Ascending aorta (tissue), 2 donors: Measurements from ENCODE around the gene MAP3K21. TPM values are rescaled to one million over a fixed set of nuclear protein-coding genes. Genes with fewer than 3 reads are reported as not detected.

Experiments
- DNase-seq, 2 donors: peaks; one replicate each; pipeline ENCODE4 v3.0.0-alpha.2; 2019; ENCODE audit warnings: low spot score in 2 of 2
- H3K27ac ChIP-seq, 2 donors: fragments of 200-600 bp; sonication (generic); one replicate each; pipeline ENCODE4 v1.5.1; 2016 to 2017; ENCODE audit warnings: mild to moderate bottlenecking in 1 of 2
- H3K27me3 ChIP-seq: fragments of 200-600 bp; sonication (generic); one replicate; pipeline ENCODE4 v1.5.1; 2017
- H3K36me3 ChIP-seq, 2 donors: fragments of 200-600 bp; sonication (generic); one replicate each; pipeline ENCODE4 v1.5.1; 2016
- H3K4me1 ChIP-seq, 2 donors: fragments of 200-600 bp; sonication (generic); one replicate each; pipeline ENCODE4 v1.5.1; 2016 to 2017; ENCODE audit warnings: mild to moderate bottlenecking in 1 of 2
- H3K4me3 ChIP-seq, 2 donors: fragments of 200-600 bp; sonication (generic); one replicate each; pipeline ENCODE4 v1.5.1; 2016 to 2017; ENCODE audit warnings: mild to moderate bottlenecking in 1 of 2
- H3K9me3 ChIP-seq, 2 donors: fragments of 200-600 bp; sonication (generic); one replicate each; pipeline ENCODE4 v1.5.1; 2016
- CTCF ChIP-seq, 3 experiments: fragments of 200-600 bp in 2 of 3; fragments of 450-650 bp in 1 of 3; sonication (generic) in 2 of 3; IDR thresholded peaks; one replicate each; pipeline ENCODE4 v1.5.1; 2016 to 2019; ENCODE audit warnings: antibody characterized with exemption in 3 of 3, mild to moderate bottlenecking in 1 of 3, moderate library complexity in 1 of 3
- intact Hi-C: fragments of 100-400 bp; cut with DNase I; formaldehyde crosslinking; loops from one replicate; pipeline ENCODE4 v1.15.1; 2023
- total RNA-seq: library from RNA; depleted of rRNA; stranded (reverse); fragments of >200 nt; gene quantifications from one replicate; pipeline ENCODE4 v1.1.0, GENCODE V29; 2016

The MAP3K21 gene
- total RNA-seq, 1 donor from 2014 or later = 2.6 TPM

GRCh38 chr1:233412812-233413211 lies 85.3 kb downstream of the MAP3K21 start:
- intact Hi-C loops = no loop called here
- no peaks in the 10 kb centered on the region for H3K4me1 ChIP-seq
- DNase-seq = no peak

GRCh38 chr1:233421293-233421692 lies 93.8 kb downstream of the MAP3K21 start:
- Histone ChIP-seq H3K4me1 (no peaks in the 10 kb centered on the region), H3K4me3 (no peak overlapping the region), H3K27me3 (no peaks in the 10 kb centered on the region), H3K36me3 (no peaks in the 10 kb centered on the region), H3K9me3 (no peaks in the 10 kb centered on the region), H3K27ac (no peak overlapping the region)
- no peak for DNase-seq
- intact Hi-C loops = no loop called here
- TF ChIP-seq CTCF (IDR thresholded peaks at IDR 0.05) = no peak

More at GRCh38 chr1:233412812-233413211, 85.3 kb downstream of the MAP3K21 start:
- Histone ChIP-seq H3K9me3 (no peaks in the 10 kb centered on the region), H3K4me3 (no peak overlapping the region), H3K27me3 (no peaks in the 10 kb centered on the region), H3K27ac (no peak overlapping the region), H3K36me3 (no peaks in the 10 kb centered on the region)
- TF ChIP-seq CTCF (IDR thresholded peaks at IDR 0.05) = no peak

- Histone ChIP-seq H3K4me1 (no peaks in the 10 kb centered on the region), H3K4me3 (no peak overlapping the region), H3K27ac (no peak overlapping the region), H3K36me3 (no peaks in the 10 kb centered on the region), H3K9me3 (no peaks in the 10 kb centered on the region), H3K27me3 (no peaks in the 10 kb centered on the region)
- no peak for DNase-seq
- intact Hi-C loops = no loop called here
- no peak for TF ChIP-seq CTCF (IDR thresholded peaks at IDR 0.05)
Observed at GRCh38 chr1:233424779-233425178, 97.3 kb downstream of the MAP3K21 start.

GRCh38 chr1:233427907-233428306 lies 100.4 kb downstream of the MAP3K21 start:
- no peak overlapping the region for H3K4me3 ChIP-seq
- no peaks in the 10 kb centered on the region for H3K27me3 ChIP-seq
- no peaks in the 10 kb centered on the region for H3K9me3 ChIP-seq
- no peaks in the 10 kb centered on the region for H3K36me3 ChIP-seq
- no peak for DNase-seq
- H3K4me1 ChIP-seq = no peaks in the 10 kb centered on the region
- intact Hi-C loops = no loop called here
- H3K27ac ChIP-seq = no peak overlapping the region
- TF ChIP-seq CTCF (IDR thresholded peaks at IDR 0.05) = no peak

GRCh38 chr1:233431753-233432403 lies 104.4 kb downstream of the MAP3K21 start:
- no peak for DNase-seq
- Histone ChIP-seq H3K9me3 (no peaks in the 10 kb centered on the region), H3K36me3 (no peaks in the 10 kb centered on the region), H3K4me3 (no peak overlapping the region), H3K27ac (no peak overlapping the region), H3K4me1 (no peaks in the 10 kb centered on the region), H3K27me3 (no peaks in the 10 kb centered on the region)
- intact Hi-C loops = no loop called here
- no peak for TF ChIP-seq CTCF (IDR thresholded peaks at IDR 0.05)

GRCh38 chr1:233432916-233433315 lies 105.4 kb downstream of the MAP3K21 start:
- Histone ChIP-seq H3K36me3 (no peaks in the 10 kb centered on the region), H3K4me1 (no peaks in the 10 kb centered on the region), H3K27me3 (no peaks in the 10 kb centered on the region), H3K9me3 (no peaks in the 10 kb centered on the region), H3K27ac (no peak overlapping the region), H3K4me3 (no peak overlapping the region)
- no peak for DNase-seq
- no peak for TF ChIP-seq CTCF (IDR thresholded peaks at IDR 0.05)
- intact Hi-C loops = no loop called here
